ENCODE measurements around the gene ZFP92. TPM values are rescaled to one million over a fixed set of nuclear protein-coding genes. Genes with fewer than 3 reads are reported as not detected.
"Not testable (repeated sequence)": the region's sequence is repeated elsewhere in the genome, so short reads cannot be mapped to it uniquely, and the experiment has no call there.

Gene ZFP92
- total RNA-seq (2014; rRNA removed; shearing (Covaris generic)): 0.08 and 0.10 TPM in 2 replicates
- polyA plus RNA-seq (2015; cell fraction: cytosol; rRNA removed): 0.03 and 0.07 TPM in 2 replicates
- polyA plus RNA-seq (2015; cell fraction: nucleus; rRNA removed): 0.03 TPM in 1 of 2 replicates, not detected in the other

- no peak for DNase-seq (ENCODE audit: low read depth)
Observed at GRCh38 chrX:153411255-153411987, at the start of gene ZFP92. ZFP92 (plus strand) TSS chrX:153411472; CDS start chrX:153418323, 6,851 bp downstream.

GRCh38 chrX:153361781-153362397 lies 49.4 kb upstream of the ZFP92 start:
- no peak for DNase-seq (ENCODE audit: low read depth)

- no peak for DNase-seq (ENCODE audit: low read depth)
Observed at GRCh38 chrX:153365670-153366069, 45.6 kb upstream of the ZFP92 start.

- DNase-seq (ENCODE audit: low read depth): no peak
Observed at GRCh38 chrX:153366119-153366518, 45.2 kb upstream of the ZFP92 start.

GRCh38 chrX:153366878-153367538 lies 44.3 kb upstream of the ZFP92 start:
- no peak for DNase-seq (ENCODE audit: low read depth)

- peak; percentile 1 for DNase-seq (ENCODE audit: low read depth)
Observed at GRCh38 chrX:153370293-153371055, 40.8 kb upstream of the ZFP92 start.

GRCh38 chrX:153371256-153371655 lies 40.0 kb upstream of the ZFP92 start:
- DNase-seq (ENCODE audit: low read depth): no peak

GRCh38 chrX:153372949-153373348 lies 38.3 kb upstream of the ZFP92 start:
- no peak for DNase-seq (ENCODE audit: low read depth)

- DNase-seq (ENCODE audit: low read depth): no peak
Observed at GRCh38 chrX:153374426-153374825, 36.8 kb upstream of the ZFP92 start.

GRCh38 chrX:153375571-153375970 lies 35.7 kb upstream of the ZFP92 start:
- no peak for DNase-seq (ENCODE audit: low read depth)

- DNase-seq (ENCODE audit: low read depth): no peak
Observed at GRCh38 chrX:153377727-153378126, 33.5 kb upstream of the ZFP92 start.

GRCh38 chrX:153378607-153379006 lies 32.7 kb upstream of the ZFP92 start:
- no peak for DNase-seq (ENCODE audit: low read depth)

GRCh38 chrX:153379508-153379907 lies 31.8 kb upstream of the ZFP92 start:
- DNase-seq (ENCODE audit: low read depth): no peak

GRCh38 chrX:153379971-153380581 lies 31.2 kb upstream of the ZFP92 start:
- no peak for DNase-seq (ENCODE audit: low read depth)

GRCh38 chrX:153380691-153381090 lies 30.6 kb upstream of the ZFP92 start:
- no peak for DNase-seq (ENCODE audit: low read depth)

- DNase-seq (ENCODE audit: low read depth): peak; percentile 39
Observed at GRCh38 chrX:153381684-153382532, 29.4 kb upstream of the ZFP92 start.

GRCh38 chrX:153382563-153383482 lies 28.4 kb upstream of the ZFP92 start:
- DNase-seq (ENCODE audit: low read depth): no peak

GRCh38 chrX:153384390-153384789 lies 26.9 kb upstream of the ZFP92 start:
- DNase-seq (ENCODE audit: low read depth): no peak

GRCh38 chrX:153384973-153385372 lies 26.3 kb upstream of the ZFP92 start:
- not testable (repeated sequence) for DNase-seq (ENCODE audit: low read depth)
